ENCODE measurements around the gene CLDN18. TPM values are rescaled to one million over a fixed set of nuclear protein-coding genes. Genes with fewer than 3 reads are reported as not detected.

Gene CLDN18
- total and polyA plus RNA-seq, 2 donors (not counting 3 experiments of a cell fraction or from before 2014, with no cell fraction given), result not detected

GRCh38 chr3:138027821-138028220 is 17.9 kb downstream of the CLDN18 start:
- H3K27ac ChIP-seq (ENCODE audit: insufficient read depth, low read depth, low read length), result no peak overlapping the region
- no peak overlapping the region for H3K4me3 ChIP-seq (replicated peaks in 1 of 3; ENCODE audit: insufficient read depth in 1 of 3, low read depth in 1 of 3, low read length in 3 of 3)
- H4K20me1 ChIP-seq (replicated peaks; ENCODE audit: control insufficient read depth, extremely low read depth, insufficient read depth, low read length), result no peaks in the 10 kb centered on the region
- H3K9ac ChIP-seq (replicated peaks; ENCODE audit: extremely low read depth, insufficient read depth, low read length), result no peak overlapping the region
- no peaks in the 10 kb centered on the region for H3K9me3 ChIP-seq (replicated peaks; ENCODE audit: control insufficient read depth, insufficient read depth, low read length)
- BruUV-seq (replicated peaks), result no TSS peak
- H3K4me1 ChIP-seq (ENCODE audit: control insufficient read depth, extremely low read depth, insufficient read depth, low read length), result no peaks in the 10 kb centered on the region
- intact Hi-C loops (cut with micrococcal nuclease) (no loop called here), dilution Hi-C loops (cut with MboI; ENCODE audit: extremely low pct_ligation_motif_present, low sequenced_read_pairs) (no loop called here)
- ChIA-PET POLR2A (no interaction called here), CTCF (interaction anchor here (1.6 kb wide), 1 partner anchor 24 kb away, joined by 3 read pairs; no protein-coding TSS in a partner anchor)
- FAIRE-seq, result no peak
- no peak overlapping the region for H3K4me2 ChIP-seq (ENCODE audit: insufficient read depth, low read length)
- TF ChIP-seq FOS (IDR thresholded peaks at IDR 0.05; ENCODE audit: borderline replicate concordance, insufficient read depth, low read length), result no peak
- TF ChIP-seq POLR2A (IDR thresholded peaks at IDR 0.05; ENCODE audit: low read depth, low read length), result no peak
- no peak for TF ChIP-seq EZH2 (IDR thresholded peaks at IDR 0.05; ENCODE audit: borderline replicate concordance, low read depth, low read length, severe bottlenecking)
- no peak for TF ChIP-seq POLR2AphosphoS5 (IDR thresholded peaks at IDR 0.05; ENCODE audit: insufficient read depth, low read depth, low read length)
- TF ChIP-seq JUN (IDR thresholded peaks at IDR 0.05; ENCODE audit: borderline replicate concordance, insufficient read depth, insufficient read length, low read depth), result no peak
- no peak for TF ChIP-seq GATA2 (IDR thresholded peaks at IDR 0.05; ENCODE audit: insufficient read depth, insufficient read length, low read depth, low read length)
- no peak for TF ChIP-seq MYC (IDR thresholded peaks at IDR 0.05; ENCODE audit: low read depth, low read length)
- no peak for TF ChIP-seq MAX (IDR thresholded peaks at IDR 0.05; ENCODE audit: insufficient read depth, insufficient read length)
- no peak for TF ChIP-seq CTCF (IDR thresholded peaks at IDR 0.05; ENCODE audit: extremely low read depth in 1 of 2, insufficient read depth in 1 of 2, low read depth in 1 of 2, low read length in 2 of 2)
- H3K9me1 ChIP-seq (replicated peaks; ENCODE audit: control insufficient read depth, extremely low read depth, insufficient read depth, low read length), result no peaks in the 10 kb centered on the region
- H3K36me3 ChIP-seq (ENCODE audit: control insufficient read depth in 2 of 2, extremely low read depth in 1 of 2, insufficient read depth in 2 of 2, low read length in 2 of 2), result no peaks in the 10 kb centered on the region
- H2AFZ ChIP-seq (ENCODE audit: low read depth, low read length), result no peak overlapping the region
- DNase-seq (ENCODE audit: low read depth, low spot score), result no peak
- no peaks in the 10 kb centered on the region for H3K79me2 ChIP-seq (ENCODE audit: control insufficient read depth, insufficient read depth, low read length)
- no peaks in the 10 kb centered on the region for H3K27me3 ChIP-seq (ENCODE audit: control insufficient read depth in 2 of 2, insufficient read depth in 2 of 2, low read length in 2 of 2)
